ENCODE results near the gene SPATA22. TPM values are rescaled to one million over a fixed set of nuclear protein-coding genes. Genes with fewer than 3 reads are reported as not detected.
A peak's percentile ranks its signal among the peaks of the same experiment; 100 is the strongest.
"Not testable (repeated sequence)": the region's sequence is repeated elsewhere in the genome, so short reads cannot be mapped to it uniquely, and the experiment has no call there.

Gene SPATA22, protein sequence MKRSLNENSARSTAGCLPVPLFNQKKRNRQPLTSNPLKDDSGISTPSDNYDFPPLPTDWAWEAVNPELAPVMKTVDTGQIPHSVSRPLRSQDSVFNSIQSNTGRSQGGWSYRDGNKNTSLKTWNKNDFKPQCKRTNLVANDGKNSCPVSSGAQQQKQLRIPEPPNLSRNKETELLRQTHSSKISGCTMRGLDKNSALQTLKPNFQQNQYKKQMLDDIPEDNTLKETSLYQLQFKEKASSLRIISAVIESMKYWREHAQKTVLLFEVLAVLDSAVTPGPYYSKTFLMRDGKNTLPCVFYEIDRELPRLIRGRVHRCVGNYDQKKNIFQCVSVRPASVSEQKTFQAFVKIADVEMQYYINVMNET
- polyA plus RNA-seq (2013), result 0.08 and 0.18 TPM in 2 replicates

- no peaks in the 10 kb centered on the region for H3K79me1 ChIP-seq (ENCODE audit: low read length)
- no peaks in the 10 kb centered on the region for H3K36me3 ChIP-seq (ENCODE audit: control insufficient read depth in 1 of 2, insufficient read depth in 2 of 2, low read length in 2 of 2)
- H3K18ac ChIP-seq (ENCODE audit: low read length), result no peak within 1 kb of the TSS
- H3K9ac ChIP-seq (ENCODE audit: low read length), result no peak within 1 kb of the TSS
- H4K12ac ChIP-seq (ENCODE audit: low read depth, low read length), result no peak within 1 kb of the TSS
- H2BK120ac ChIP-seq (ENCODE audit: insufficient read depth, low read length, poor library complexity), result no peak within 1 kb of the TSS
- H3K4me3 ChIP-seq (ENCODE audit: low read depth, low read length), result no peak within 1 kb of the TSS
- no peak within 1 kb of the TSS for H3K4ac ChIP-seq (ENCODE audit: low read depth, low read length)
- no peak within 1 kb of the TSS for H3K27ac ChIP-seq (ENCODE audit: low read depth, low read length)
- H4K91ac ChIP-seq (ENCODE audit: low read depth, low read length), result no peak within 1 kb of the TSS
- no peak within 1 kb of the TSS for H4K8ac ChIP-seq (ENCODE audit: low read depth, low read length)
- H3K27me3 ChIP-seq (ENCODE audit: insufficient read depth, low read length), result no peaks in the 10 kb centered on the region
- no peak for DNase-seq
- no peak within 1 kb of the TSS for H3K14ac ChIP-seq (ENCODE audit: low read length)
- H3K4me2 ChIP-seq (ENCODE audit: low read length), result no peak within 1 kb of the TSS
- H3K9me3 ChIP-seq (ENCODE audit: insufficient read depth, low read depth, low read length), result no peaks in the 10 kb centered on the region
- H3K23ac ChIP-seq (ENCODE audit: low read length), result no peak within 1 kb of the TSS
- no peaks in the 10 kb centered on the region for H3K79me2 ChIP-seq (ENCODE audit: control insufficient read depth, insufficient read depth, low read length, poor library complexity)
- H2BK5ac ChIP-seq (ENCODE audit: low read depth, low read length, poor library complexity), result no peak within 1 kb of the TSS
- no CpG with 5 or more reads among the region's 38 CpGs for WGBS (ENCODE audit: extremely low coverage, insufficient coverage, insufficient read length)
- H2AK5ac ChIP-seq (ENCODE audit: low read length), result no peak within 1 kb of the TSS
- no peaks in the 10 kb centered on the region for H3K4me1 ChIP-seq (ENCODE audit: control insufficient read depth in 1 of 2, insufficient read depth in 2 of 2, low read length in 2 of 2)
- no peak within 1 kb of the TSS for H2BK12ac ChIP-seq (ENCODE audit: low read length)
- no peak within 1 kb of the TSS for H2AFZ ChIP-seq (ENCODE audit: insufficient read depth, low read length, poor library complexity)
Measured at GRCh38 chr17:3471599-3471998, at the start of gene SPATA22. Gene SPATA22 (minus strand): TSS chr17:3471819. CDS start chr17:3469325, 2,494 bp downstream.

GRCh38 chr17:3519472-3519871 lies 47.9 kb upstream of the SPATA22 start:
- 100% methylated on average over 3 of the region's 4 CpGs for WGBS (ENCODE audit: extremely low coverage, insufficient coverage, insufficient read length)
- H2AFZ ChIP-seq (ENCODE audit: insufficient read depth, low read length, poor library complexity); H3K27me3 ChIP-seq (ENCODE audit: insufficient read depth, low read length); H4K8ac ChIP-seq (ENCODE audit: low read depth, low read length); H3K27ac ChIP-seq (ENCODE audit: low read depth, low read length); H3K79me2 ChIP-seq (ENCODE audit: control insufficient read depth, insufficient read depth, low read length, poor library complexity); H4K12ac ChIP-seq (ENCODE audit: low read depth, low read length); H2BK5ac ChIP-seq (ENCODE audit: low read depth, low read length, poor library complexity); H3K4me1 ChIP-seq (ENCODE audit: control insufficient read depth in 1 of 2, insufficient read depth in 2 of 2, low read length in 2 of 2); DNase-seq; H3K4me3 ChIP-seq (ENCODE audit: low read depth, low read length); H3K18ac ChIP-seq (ENCODE audit: low read length); H3K4me2 ChIP-seq (ENCODE audit: low read length); H3K9ac ChIP-seq (ENCODE audit: low read length); H2BK12ac ChIP-seq (ENCODE audit: low read length); H3K36me3 ChIP-seq (ENCODE audit: control insufficient read depth in 1 of 2, insufficient read depth in 2 of 2, low read length in 2 of 2); H3K14ac ChIP-seq (ENCODE audit: low read length); H2BK120ac ChIP-seq (ENCODE audit: insufficient read depth, low read length, poor library complexity); H3K4ac ChIP-seq (ENCODE audit: low read depth, low read length); H3K9me3 ChIP-seq (ENCODE audit: insufficient read depth, low read depth, low read length); H4K91ac ChIP-seq (ENCODE audit: low read depth, low read length); H2AK5ac ChIP-seq (ENCODE audit: low read length); H3K23ac ChIP-seq (ENCODE audit: low read length); H3K79me1 ChIP-seq (ENCODE audit: low read length): not testable (repeated sequence)

DNA sequence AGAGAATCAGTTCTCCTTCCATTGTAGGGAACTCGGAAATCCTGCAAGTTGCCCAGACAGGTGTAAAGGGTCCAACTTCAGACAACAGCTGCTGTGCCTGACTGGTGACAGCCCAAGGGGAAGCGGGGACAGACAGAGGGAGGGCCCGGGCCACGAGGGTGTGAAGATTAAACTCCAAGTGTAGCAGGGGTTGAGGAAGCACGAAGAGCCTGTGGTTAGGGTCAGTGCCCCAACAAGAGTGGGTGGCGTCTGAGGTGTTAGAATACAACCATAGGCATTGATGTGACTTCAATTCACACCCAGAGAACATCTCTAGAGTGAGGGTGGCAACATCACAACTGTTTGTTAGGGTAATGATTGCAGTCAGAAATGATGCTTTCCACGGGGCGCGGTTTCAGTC lies 43.3 kb upstream of the SPATA22 start:
- no CpG with 5 or more reads among the region's 9 CpGs for WGBS (ENCODE audit: extremely low coverage, insufficient coverage, insufficient read length)
- no peak overlapping the region for H3K4me3 ChIP-seq (ENCODE audit: low read depth, low read length)
- H3K18ac ChIP-seq (ENCODE audit: low read length), result no peak overlapping the region
- H3K27me3 ChIP-seq (ENCODE audit: insufficient read depth, low read length), result no peaks in the 10 kb centered on the region
- H2BK12ac ChIP-seq (ENCODE audit: low read length), result no peak overlapping the region
- no peak overlapping the region for H4K91ac ChIP-seq (ENCODE audit: low read depth, low read length)
- H4K12ac ChIP-seq (ENCODE audit: low read depth, low read length), result no peak overlapping the region
- no peaks in the 10 kb centered on the region for H3K36me3 ChIP-seq (ENCODE audit: control insufficient read depth in 1 of 2, insufficient read depth in 2 of 2, low read length in 2 of 2)
- no peak overlapping the region for H2AK5ac ChIP-seq (ENCODE audit: low read length)
- H2BK120ac ChIP-seq (ENCODE audit: insufficient read depth, low read length, poor library complexity), result no peak overlapping the region
- H2AFZ ChIP-seq (ENCODE audit: insufficient read depth, low read length, poor library complexity), result no peak overlapping the region
- no peaks in the 10 kb centered on the region for H3K79me2 ChIP-seq (ENCODE audit: control insufficient read depth, insufficient read depth, low read length, poor library complexity)
- H3K9ac ChIP-seq (ENCODE audit: low read length), result no peak overlapping the region
- DNase-seq, result no peak
- H3K14ac ChIP-seq (ENCODE audit: low read length), result no peak overlapping the region
- no peak overlapping the region for H3K27ac ChIP-seq (ENCODE audit: low read depth, low read length)
- H3K4ac ChIP-seq (ENCODE audit: low read depth, low read length), result no peak overlapping the region
- H3K9me3 ChIP-seq (ENCODE audit: insufficient read depth, low read depth, low read length), result peaks cover 2% of the 10 kb centered on the region
- H4K8ac ChIP-seq (ENCODE audit: low read depth, low read length), result no peak overlapping the region
- H3K4me2 ChIP-seq (ENCODE audit: low read length), result no peak overlapping the region
- H3K23ac ChIP-seq (ENCODE audit: low read length), result no peak overlapping the region
- H3K79me1 ChIP-seq (ENCODE audit: low read length), result peaks cover 10% of the 10 kb centered on the region
- peaks cover 13 to 15% of the 10 kb centered on the region in 2 experiments for H3K4me1 ChIP-seq (ENCODE audit: control insufficient read depth in 1 of 2, insufficient read depth in 2 of 2, low read length in 2 of 2)
- no peak overlapping the region for H2BK5ac ChIP-seq (ENCODE audit: low read depth, low read length, poor library complexity)

- H3K79me2 ChIP-seq (ENCODE audit: control insufficient read depth, insufficient read depth, low read length, poor library complexity); H3K9me3 ChIP-seq (ENCODE audit: insufficient read depth, low read depth, low read length); H3K36me3 ChIP-seq (ENCODE audit: control insufficient read depth in 1 of 2, insufficient read depth in 2 of 2, low read length in 2 of 2); H3K4ac ChIP-seq (ENCODE audit: low read depth, low read length); H3K4me2 ChIP-seq (ENCODE audit: low read length); H3K14ac ChIP-seq (ENCODE audit: low read length); H3K23ac ChIP-seq (ENCODE audit: low read length); H4K91ac ChIP-seq (ENCODE audit: low read depth, low read length); H2BK5ac ChIP-seq (ENCODE audit: low read depth, low read length, poor library complexity); H3K27me3 ChIP-seq (ENCODE audit: insufficient read depth, low read length); H2AFZ ChIP-seq (ENCODE audit: insufficient read depth, low read length, poor library complexity); H4K8ac ChIP-seq (ENCODE audit: low read depth, low read length); H3K27ac ChIP-seq (ENCODE audit: low read depth, low read length); H2BK120ac ChIP-seq (ENCODE audit: insufficient read depth, low read length, poor library complexity); H3K4me3 ChIP-seq (ENCODE audit: low read depth, low read length); H3K18ac ChIP-seq (ENCODE audit: low read length); H3K9ac ChIP-seq (ENCODE audit: low read length); H4K12ac ChIP-seq (ENCODE audit: low read depth, low read length); H2AK5ac ChIP-seq (ENCODE audit: low read length); DNase-seq: not testable (repeated sequence)
- Histone ChIP-seq H3K4me1 (ENCODE audit: control insufficient read depth in 1 of 2, insufficient read depth in 2 of 2, low read length in 2 of 2) (peaks cover 13 to 15% of the 10 kb centered on the region in 2 experiments), H2BK12ac (ENCODE audit: low read length) (peak overlapping the region; percentile 32), H3K79me1 (ENCODE audit: low read length) (peaks cover 10% of the 10 kb centered on the region)
- no CpG with 5 or more reads among the region's 11 CpGs for WGBS (ENCODE audit: extremely low coverage, insufficient coverage, insufficient read length)
Measured at GRCh38 chr17:3514167-3514566, 42.5 kb upstream of the SPATA22 start.
